CD4-positive, alpha-beta T cell treated with Interferon gamma for 1 hour (primary cell): Measurements from ENCODE around the gene NXF1.
A peak's percentile ranks its signal among the peaks of the same experiment; 100 is the strongest.
"Not testable (repeated sequence)": the region's sequence is repeated elsewhere in the genome, so short reads cannot be mapped to it uniquely, and the experiment has no call there.

Experiments used
- DNase-seq: peaks from one replicate; pipeline ENCODE4 v3.0.0-alpha.2; 2020

Gene NXF1

GRCh38 chr11:62805076-62805892 lies at the start of gene NXF1:
NXF1 (minus strand) TSS chr11:62805440; CDS start chr11:62805356, 84 bp downstream.
- peak; percentile 94 for DNase-seq

- no peak for DNase-seq
Observed at GRCh38 chr11:62854013-62854824, 49.0 kb upstream of the NXF1 start.

DNA sequence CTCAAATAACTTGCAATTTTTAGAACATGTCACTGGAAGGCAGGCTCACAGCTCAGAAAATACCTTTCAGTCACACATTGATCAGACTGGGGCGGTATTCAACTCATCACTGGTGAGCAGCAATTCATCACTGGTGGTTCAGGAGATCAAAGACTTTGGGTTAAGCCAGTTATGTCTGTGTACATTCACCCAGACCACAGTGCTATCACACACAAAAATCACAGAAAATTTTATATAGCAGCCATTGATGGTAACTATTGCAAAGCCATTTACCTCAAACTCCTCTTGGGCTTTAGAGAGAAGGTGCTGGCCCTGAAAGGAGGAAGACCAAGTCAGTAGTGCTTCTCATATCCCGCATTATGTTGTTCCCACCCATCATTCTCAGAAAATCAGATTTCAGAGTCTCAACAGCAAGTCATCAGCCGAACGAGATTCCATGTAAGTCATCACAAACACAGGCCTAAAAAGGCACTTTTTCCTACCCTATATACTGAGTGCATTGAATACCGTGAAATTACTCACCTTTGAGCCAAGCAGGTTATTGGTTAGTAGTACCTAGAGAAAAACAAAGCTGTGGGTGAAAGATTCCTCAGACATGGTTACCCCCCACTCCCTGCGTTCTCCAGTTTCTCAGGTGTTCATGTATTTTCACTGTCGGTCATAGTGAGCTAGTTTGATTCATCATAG lies 48.2 kb upstream of the NXF1 start:
- no peak for DNase-seq

DNA sequence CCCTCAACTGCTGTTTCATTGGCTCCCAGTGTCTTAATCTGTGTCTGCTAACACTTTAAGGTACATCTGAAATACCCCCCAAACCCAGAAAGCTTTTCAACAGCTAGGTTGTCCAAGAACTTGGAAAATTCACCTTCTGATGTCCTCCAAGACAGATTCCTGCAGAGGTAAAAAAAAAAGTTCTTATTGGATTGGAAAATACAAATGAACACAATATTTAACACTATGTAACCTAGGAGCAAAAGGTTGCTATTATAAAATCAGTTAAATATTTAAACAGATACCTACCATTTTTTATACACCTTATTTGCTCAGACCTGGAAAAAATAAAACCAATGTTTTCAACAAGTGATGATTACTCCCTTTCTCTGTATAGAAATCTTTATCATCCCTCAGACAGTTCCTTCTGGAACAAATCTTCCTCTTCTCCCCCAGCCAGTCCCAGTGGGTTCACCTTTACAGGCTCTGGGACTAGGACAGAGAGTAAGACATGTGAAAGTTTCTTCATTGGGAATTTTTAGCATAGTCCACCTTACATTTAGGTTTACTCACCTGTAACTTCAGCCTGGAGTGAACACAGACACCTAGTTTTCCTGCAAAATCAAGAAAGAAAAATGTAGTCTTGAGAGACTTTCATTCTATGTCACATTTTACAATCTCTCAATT lies 47.4 kb upstream of the NXF1 start:
- DNase-seq: no peak

GRCh38 chr11:62851807-62852522 lies 46.7 kb upstream of the NXF1 start:
- DNase-seq: no peak

GRCh38 chr11:62850911-62851806 lies 45.9 kb upstream of the NXF1 start:
- DNase-seq: no peak

DNA sequence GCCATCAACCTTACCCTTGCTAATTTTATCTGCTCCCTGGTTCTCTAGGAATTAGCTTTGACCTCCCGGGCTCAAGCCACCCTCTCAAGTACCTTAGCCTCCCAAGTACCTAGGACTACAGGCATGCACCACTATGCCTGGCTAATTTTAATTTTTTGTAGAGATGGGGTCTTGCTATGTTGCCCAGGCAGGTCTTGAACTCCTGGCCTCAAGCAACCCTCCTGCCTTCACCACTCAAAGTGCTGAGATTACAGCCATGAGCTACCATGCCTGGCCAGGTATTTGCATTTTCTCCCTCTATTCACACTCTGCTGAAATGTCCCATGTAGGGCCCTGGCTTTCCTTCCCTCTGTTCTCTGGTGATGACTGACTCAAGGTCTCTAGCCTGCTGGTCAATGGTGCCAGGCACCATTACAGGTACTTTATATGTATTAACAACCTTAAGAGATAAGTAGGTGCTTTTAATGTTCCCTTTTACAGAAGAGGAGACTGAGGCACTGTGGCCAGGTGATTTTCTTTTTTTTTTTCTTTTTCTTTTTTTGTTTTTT lies 42.6 kb upstream of the NXF1 start:
- no peak for DNase-seq

DNA sequence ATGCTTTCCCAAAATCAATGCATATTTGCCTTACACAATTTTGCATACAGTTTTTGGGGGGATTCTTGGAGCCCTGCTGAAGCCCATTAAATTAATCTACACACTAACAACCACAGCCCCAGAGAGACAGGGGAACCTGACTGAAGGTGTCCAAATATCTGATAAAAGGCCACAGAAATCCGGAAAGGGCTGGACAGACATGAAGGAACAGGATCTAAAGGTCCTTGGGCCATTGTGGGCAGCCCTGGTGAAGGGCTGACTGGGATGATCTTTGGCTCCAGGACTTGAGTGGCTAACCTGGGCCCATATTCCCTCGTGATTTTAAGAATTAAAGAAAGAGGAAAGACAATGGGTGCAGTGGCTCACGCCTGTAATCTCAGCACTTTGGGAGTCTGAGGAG lies 40.9 kb upstream of the NXF1 start:
- DNase-seq: no peak

DNA sequence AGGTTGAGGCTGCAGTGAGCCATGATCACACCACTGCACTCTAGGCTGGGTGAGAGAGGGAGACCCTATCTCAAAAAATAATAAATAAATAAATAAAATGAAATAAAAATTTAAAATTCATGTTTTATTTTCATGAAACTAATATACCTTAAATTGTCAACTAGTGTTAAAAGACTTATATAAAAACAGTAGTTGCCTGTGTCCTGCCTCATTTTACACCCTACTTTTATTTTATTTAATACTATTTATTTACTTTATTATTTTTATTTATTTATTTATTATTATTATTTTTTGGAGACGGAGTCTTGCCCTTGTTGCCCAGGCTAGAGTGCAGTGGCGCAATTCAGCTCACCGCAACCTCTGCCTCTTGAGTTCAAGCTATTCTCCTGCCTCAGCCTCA lies 38.9 kb upstream of the NXF1 start:
- no peak for DNase-seq

GRCh38 chr11:62843466-62843865 lies 38.2 kb upstream of the NXF1 start:
- no peak for DNase-seq

GRCh38 chr11:62842891-62843290 lies 37.7 kb upstream of the NXF1 start:
- not testable (repeated sequence) for DNase-seq

DNA sequence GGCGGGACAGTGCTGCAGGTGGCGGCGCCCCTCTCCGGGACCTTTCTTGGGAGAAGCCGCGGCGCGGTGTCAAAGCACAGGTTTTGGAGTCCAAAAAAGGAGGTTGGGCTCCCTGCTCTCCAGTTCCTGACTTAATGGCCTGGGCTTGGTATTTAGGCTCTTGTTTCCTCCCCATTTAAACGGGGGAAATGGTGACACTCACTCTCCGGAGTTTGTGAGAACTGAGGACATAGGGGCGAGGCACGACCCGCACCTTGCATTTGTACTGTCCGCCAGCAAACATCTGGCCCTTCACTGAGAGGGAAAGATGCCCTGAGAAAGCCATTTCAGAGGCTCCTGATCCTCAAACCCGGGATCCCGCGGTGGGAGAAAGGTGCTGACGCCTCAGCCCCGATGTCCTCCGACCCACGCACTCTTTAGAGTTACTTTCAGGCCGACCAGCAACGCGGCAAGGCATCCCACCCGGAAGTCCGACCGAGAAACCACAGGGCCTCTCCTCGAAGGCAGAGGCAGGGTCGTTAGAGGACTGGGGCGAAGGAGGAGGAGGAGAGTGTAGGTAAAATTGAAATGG lies 37.0 kb upstream of the NXF1 start:
- peak; percentile 35 for DNase-seq

- DNase-seq: peak; percentile 92
Observed at GRCh38 chr11:62841361-62842170, 36.3 kb upstream of the NXF1 start.

GRCh38 chr11:62840721-62841360 lies 35.6 kb upstream of the NXF1 start:
- DNase-seq: peak; percentile 84

DNA sequence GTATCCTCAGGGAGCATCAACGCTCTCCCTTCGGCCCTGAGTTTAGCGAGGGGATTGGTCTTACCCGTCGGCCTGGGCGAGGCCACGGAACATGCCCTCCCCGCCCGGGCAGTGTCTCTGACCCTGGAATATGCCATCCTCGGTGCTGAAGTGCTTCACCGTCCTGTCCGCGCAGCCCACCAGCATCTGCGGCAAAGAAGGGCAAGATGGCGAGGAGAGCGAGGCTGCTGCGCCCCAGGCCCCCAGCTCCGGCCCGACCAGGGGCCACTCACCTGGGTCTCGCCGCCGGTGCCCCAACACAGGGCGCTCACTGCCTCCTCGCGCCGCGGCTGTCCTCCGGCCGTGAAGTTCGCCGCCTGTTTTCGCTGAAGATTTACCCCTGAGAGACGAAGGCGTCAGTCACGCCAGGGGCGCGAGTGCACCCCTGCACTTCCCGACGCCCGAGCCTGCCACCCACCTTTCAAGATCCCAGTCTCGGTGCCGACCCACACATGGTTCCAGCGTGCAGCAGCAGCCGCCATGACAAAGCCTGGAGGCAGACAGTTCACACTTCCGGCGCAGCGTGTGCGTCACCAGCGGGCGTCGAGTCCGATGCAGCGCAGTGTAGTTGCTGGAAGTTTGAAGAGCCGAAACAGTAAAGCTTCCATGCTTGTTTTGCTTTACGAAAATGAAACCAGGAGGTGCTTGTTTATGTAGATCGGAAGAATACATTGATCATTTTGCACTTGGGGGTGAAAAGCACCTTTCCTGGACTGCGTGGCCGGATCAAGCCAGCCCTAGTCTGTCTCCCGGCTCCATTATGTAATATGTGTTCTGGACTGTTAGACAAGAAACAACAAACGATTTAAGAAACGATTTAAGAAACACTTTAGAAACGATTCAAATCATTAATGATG lies 34.1 kb upstream of the NXF1 start, which contains the start of gene WDR74:
TSS of gene WDR74 (minus strand) at position 541 of the 896 bp plus-strand sequence. CDS start at position 521, 20 bp downstream.
- DNase-seq: peak; percentile 93

DNA sequence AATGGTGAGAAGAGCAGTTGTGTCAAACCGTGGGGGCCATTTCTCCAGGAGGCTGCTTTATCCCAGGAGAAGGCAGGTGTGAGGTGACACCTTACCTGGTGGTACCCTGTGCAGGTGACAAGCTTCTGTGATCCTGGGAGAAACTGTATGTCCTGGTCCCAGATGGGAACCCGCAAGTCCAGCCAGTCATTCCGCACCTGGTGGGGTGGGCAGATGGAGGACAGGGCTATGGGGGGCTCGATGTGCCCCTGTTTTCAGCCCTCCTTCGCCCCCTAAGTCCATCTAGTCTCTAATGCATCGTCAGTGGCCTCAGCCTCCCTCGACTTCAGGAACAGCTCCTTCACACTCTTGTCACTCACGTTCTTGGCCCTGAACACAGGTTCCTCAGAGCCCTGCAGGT lies 30.1 kb upstream of the NXF1 start:
- DNase-seq: no peak

GRCh38 chr11:62832336-62833234 lies 27.3 kb upstream of the NXF1 start, which contains the start of gene TEX54:
TEX54 (minus strand) TSS chr11:62832841.
- DNase-seq: no peak
